Epithelial cell of esophagus (primary cell): ENCODE data around the gene CEACAM21.
A peak's percentile ranks its signal among the peaks of the same experiment; 100 is the strongest.

Source experiments
- DNase-seq: peaks from one replicate; pipeline ENCODE4 v3.0.0; 2010; ENCODE audit warnings: low read depth
- H3K4me3 ChIP-seq: 2 replicates; pipeline ENCODE4 v1.5.1; 2011; ENCODE audit warnings: mild to moderate bottlenecking, low read length, control low read depth
- CTCF ChIP-seq: IDR thresholded peaks from 2 replicates; pipeline ENCODE4 v1.5.1; 2011; ENCODE audit warnings: low read depth, mild to moderate bottlenecking, low read length, control low read depth, inconsistent platforms; ENCODE audit not compliant: insufficient read depth; ENCODE audit errors: missing control alignments

Gene CEACAM21

GRCh38 chr19:41612483-41612882 lies 36.5 kb downstream of the CEACAM21 start:
- H3K4me3 ChIP-seq, result no peak overlapping the region
- no peak for DNase-seq
- no peak for TF ChIP-seq CTCF

GRCh38 chr19:41615207-41615606 lies 39.2 kb downstream of the CEACAM21 start:
- TF ChIP-seq CTCF, result no peak
- no peak overlapping the region for H3K4me3 ChIP-seq
- no peak for DNase-seq

GRCh38 chr19:41616792-41617621 lies 41.0 kb downstream of the CEACAM21 start:
- no peak overlapping the region for H3K4me3 ChIP-seq
- peak; percentile 41 for DNase-seq
- TF ChIP-seq CTCF, result peak; percentile 16

GRCh38 chr19:41617941-41618730 lies 42.2 kb downstream of the CEACAM21 start:
- no peak for TF ChIP-seq CTCF
- no peak overlapping the region for H3K4me3 ChIP-seq
- DNase-seq, result no peak

- H3K4me3 ChIP-seq, result no peak overlapping the region
- TF ChIP-seq CTCF, result no peak
- DNase-seq, result no peak
Measured at GRCh38 chr19:41619018-41619556, 43.1 kb downstream of the CEACAM21 start.

GRCh38 chr19:41620171-41620570 lies 44.2 kb downstream of the CEACAM21 start:
- TF ChIP-seq CTCF, result no peak
- no peak overlapping the region for H3K4me3 ChIP-seq
- no peak for DNase-seq
